Pancreas (tissue), 10 donors: Measurements from ENCODE around the gene PLXDC2. TPM values are rescaled to one million over a fixed set of nuclear protein-coding genes. Genes with fewer than 3 reads are reported as not detected.
A peak's percentile ranks its signal among the peaks of the same experiment; 100 is the strongest.
"Not testable (repeated sequence)": the region's sequence is repeated elsewhere in the genome, so short reads cannot be mapped to it uniquely, and the experiment has no call there.

Experiments used
- ATAC-seq, 4 donors: fragments of 200-7000 bp; cut with Tn5 transposase; one replicate each; pipeline versions ENCODE4 v1.8.0 to v1.9.1; 2020; ENCODE audit warnings: mild to moderate bottlenecking in 4 of 4, moderate library complexity in 4 of 4
- DNase-seq, 6 donors: peaks; one replicate each; pipeline ENCODE4 v3.0.0-alpha.2; 2020
- FAIRE-seq: peaks from 2 replicates; lab custom pipeline; 2012; peaks lifted over from hg19 to GRCh38; lab: Jason Lieb, UNC
- H3K27ac ChIP-seq, 4 donors: fragments of 200-600 bp; sonication (generic); 1 replicate in 3 of 4; 2 replicates in 1 of 4; pipeline versions ENCODE4 v1.5.0 to v1.8.0; 2020
- H3K27me3 ChIP-seq, 4 donors: fragments of 200-600 bp; one replicate each; pipeline ENCODE4 v1.8.0; 2021
- H3K36me3 ChIP-seq, 3 donors: fragments of 200-600 bp; sonication (generic) in 1 of 3; one replicate each; pipeline versions ENCODE4 v1.5.0 to v1.8.0; 2020 to 2021
- H3K4me1 ChIP-seq, 3 donors: fragments of 200-600 bp; one replicate each; pipeline ENCODE4 v1.8.0; 2021
- H3K4me3 ChIP-seq, 4 donors: fragments of 200-600 bp; sonication (generic) in 2 of 4; one replicate each; pipeline versions ENCODE4 v1.5.0 to v1.8.0; 2020 to 2021
- H3K9me3 ChIP-seq, 4 donors: fragments of 200-600 bp; one replicate each; pipeline ENCODE4 v1.8.0; 2021
- WGBS, 2 donors: extraction: QIAGEN DNeasy Blood & Tissue Kit; methylation state at CpG; one replicate each; pipeline ENCODE4 v1.1.7; 2013; 5-methylcytosine and 5-hydroxymethylcytosine counted together
- intact Hi-C, 3 donors: fragments of 100-400 bp; cut with DNase I; formaldehyde crosslinking; loops; one replicate each; pipeline versions ENCODE4 v1.11.1 to v1.14.2; 2022
- polyA plus RNA-seq, 2 donors: library from polyadenylated mRNA; stranded (reverse); fragments of 200-250 nt; gene quantifications; one replicate each; pipeline ENCODE4 v1.2.3, GENCODE V29; 2013
- total RNA-seq, 6 donors: library from RNA; stranded (reverse); fragmentation: NEBNext Ultra II Directional in 4 of 6; extraction: Animal tissue kit (Norgen Biotek cat#: 25700) in 4 of 6; gene quantifications; one replicate each; pipeline versions ENCODE4 v1.2.1 to v1.2.4, GENCODE V29; 2021 to 2023
- TF ChIP-seq, protein P1 (sequence below), 4 donors: fragments of 200-600 bp; sonication (generic) in 3 of 4; IDR thresholded peaks; one replicate each; pipeline versions ENCODE4 v1.5.0 to v1.8.0; 2021; ENCODE audit warnings: antibody characterized with exemption in 4 of 4
- donor health status: healthy with polysubstance abuse.
- donor health status: DM: no; HTN: no; CAD: no; lungs with moderate emphysema.
- donor health status: DM: no; HTN: no; CAD: no.
- donor health status: control.
- donor health status: control.
- donor health status: Bipolar disorder and iron deficiency.
- donor health status: DM: yes; HTN: yes; CAD: no.
- donor health status: DM: no; HTN: no; CAD: no.
- donor health status: DM: no; HTN: no; CAD: no.
- donor health status: DM: yes; HTN: yes; CAD: no.

PLXDC2 gene
- total RNA-seq: 10 to 100 TPM in 2 of 6 donors, 1 to 10 TPM in 4; 2.0 to 48.5 (median 6.8) TPM
- 1 to 10 TPM; 1.5 TPM for polyA plus RNA-seq

DNA sequence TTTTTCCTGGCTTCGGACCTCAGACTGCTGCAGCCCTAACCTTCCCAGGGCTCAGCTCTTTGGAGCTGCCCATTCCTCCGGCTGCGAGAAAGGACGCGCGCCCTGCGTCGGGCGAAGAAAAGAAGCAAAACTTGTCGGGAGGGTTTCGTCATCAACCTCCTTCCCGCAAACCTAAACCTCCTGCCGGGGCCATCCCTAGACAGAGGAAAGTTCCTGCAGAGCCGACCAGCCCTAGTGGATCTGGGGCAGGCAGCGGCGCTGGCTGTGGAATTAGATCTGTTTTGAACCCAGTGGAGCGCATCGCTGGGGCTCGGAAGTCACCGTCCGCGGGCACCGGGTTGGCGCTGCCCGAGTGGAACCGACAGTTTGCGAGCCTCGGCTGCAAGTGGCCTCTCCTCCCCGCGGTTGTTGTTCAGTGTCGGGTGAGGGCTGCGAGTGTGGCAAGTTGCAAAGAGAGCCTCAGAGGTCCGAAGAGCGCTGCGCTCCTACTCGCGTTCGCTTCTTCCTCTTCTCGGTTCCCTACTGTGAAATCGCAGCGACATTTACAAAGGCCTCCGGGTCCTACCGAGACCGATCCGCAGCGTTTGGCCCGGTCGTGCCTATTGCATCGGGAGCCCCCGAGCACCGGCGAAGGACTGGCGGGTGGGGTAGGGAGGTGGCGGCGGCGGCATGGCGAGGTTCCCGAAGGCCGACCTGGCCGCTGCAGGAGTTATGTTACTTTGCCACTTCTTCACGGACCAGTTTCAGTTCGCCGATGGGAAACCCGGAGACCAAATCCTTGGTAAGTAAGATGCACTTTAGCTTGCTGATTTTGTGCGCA, at the start of gene PLXDC2:
Gene PLXDC2 (plus strand): TSS at position 22 of the 820 bp plus-strand sequence.
- peak within 1 kb of the TSS; percentile 49 to 61 (median 56) for H3K4me3 ChIP-seq
- H3K27ac ChIP-seq: peak within 1 kb of the TSS in 3 of 4 donors; percentile 49 to 73 (median 71)
- H3K9me3 ChIP-seq: no peaks in the 10 kb centered on the region
- H3K36me3 ChIP-seq: no peaks in the 10 kb centered on the region
- peaks cover 0 to 3% (median 0%) of the 10 kb centered on the region in 4 donors for H3K27me3 ChIP-seq
- H3K4me1 ChIP-seq: peaks cover 0 to 5% (median 0%) of the 10 kb centered on the region in 3 donors
- intact Hi-C loops: no loop called here
- peak in 5 of 6 donors; percentile 18 to 74 (median 37) for DNase-seq
- FAIRE-seq: no peak
- TF ChIP-seq, protein P1, sequence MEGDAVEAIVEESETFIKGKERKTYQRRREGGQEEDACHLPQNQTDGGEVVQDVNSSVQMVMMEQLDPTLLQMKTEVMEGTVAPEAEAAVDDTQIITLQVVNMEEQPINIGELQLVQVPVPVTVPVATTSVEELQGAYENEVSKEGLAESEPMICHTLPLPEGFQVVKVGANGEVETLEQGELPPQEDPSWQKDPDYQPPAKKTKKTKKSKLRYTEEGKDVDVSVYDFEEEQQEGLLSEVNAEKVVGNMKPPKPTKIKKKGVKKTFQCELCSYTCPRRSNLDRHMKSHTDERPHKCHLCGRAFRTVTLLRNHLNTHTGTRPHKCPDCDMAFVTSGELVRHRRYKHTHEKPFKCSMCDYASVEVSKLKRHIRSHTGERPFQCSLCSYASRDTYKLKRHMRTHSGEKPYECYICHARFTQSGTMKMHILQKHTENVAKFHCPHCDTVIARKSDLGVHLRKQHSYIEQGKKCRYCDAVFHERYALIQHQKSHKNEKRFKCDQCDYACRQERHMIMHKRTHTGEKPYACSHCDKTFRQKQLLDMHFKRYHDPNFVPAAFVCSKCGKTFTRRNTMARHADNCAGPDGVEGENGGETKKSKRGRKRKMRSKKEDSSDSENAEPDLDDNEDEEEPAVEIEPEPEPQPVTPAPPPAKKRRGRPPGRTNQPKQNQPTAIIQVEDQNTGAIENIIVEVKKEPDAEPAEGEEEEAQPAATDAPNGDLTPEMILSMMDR (IDR thresholded peaks at IDR 0.05): no peak
- WGBS, 2 donors: 0% methylated on average over 64 to 65 of the region's 65 CpGs
- peak; percentile 23 to 52 (median 49) for ATAC-seq

DNA sequence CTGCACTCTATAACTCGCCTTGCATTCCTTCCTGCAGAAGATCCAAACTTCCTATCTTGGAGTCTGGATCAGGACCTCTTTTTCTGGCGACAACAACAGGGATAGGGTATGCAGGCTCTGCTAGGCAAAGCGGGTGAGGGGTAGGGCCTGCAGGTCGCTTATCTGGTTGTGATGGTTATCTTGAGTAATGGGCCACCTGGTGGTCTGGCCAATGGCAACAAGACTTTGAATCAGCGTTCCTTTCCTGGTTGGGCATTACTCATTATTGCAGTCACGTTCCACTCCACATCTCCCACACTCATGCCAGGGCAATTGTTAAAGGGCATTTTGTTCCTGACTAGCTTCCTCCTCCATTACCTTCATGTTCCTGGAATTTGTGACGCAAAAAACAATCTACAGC, 48.4 kb upstream of the PLXDC2 start:
- FAIRE-seq: no peak
- no peaks in the 10 kb centered on the region for H3K36me3 ChIP-seq
- no peak for ATAC-seq
- TF ChIP-seq, protein P1 (IDR thresholded peaks at IDR 0.05): no peak
- no peak overlapping the region for H3K27ac ChIP-seq
- H3K4me3 ChIP-seq: no peak overlapping the region
- no peaks in the 10 kb centered on the region for H3K4me1 ChIP-seq
- intact Hi-C loops: no loop called here
- 25 to 29% methylated on average over 7 of the region's 7 CpGs for WGBS, 2 donors
- DNase-seq: no peak
- H3K9me3 ChIP-seq: no peaks in the 10 kb centered on the region
- H3K27me3 ChIP-seq: peaks cover 0 to 5% (median 0%) of the 10 kb centered on the region in 4 donors

DNA sequence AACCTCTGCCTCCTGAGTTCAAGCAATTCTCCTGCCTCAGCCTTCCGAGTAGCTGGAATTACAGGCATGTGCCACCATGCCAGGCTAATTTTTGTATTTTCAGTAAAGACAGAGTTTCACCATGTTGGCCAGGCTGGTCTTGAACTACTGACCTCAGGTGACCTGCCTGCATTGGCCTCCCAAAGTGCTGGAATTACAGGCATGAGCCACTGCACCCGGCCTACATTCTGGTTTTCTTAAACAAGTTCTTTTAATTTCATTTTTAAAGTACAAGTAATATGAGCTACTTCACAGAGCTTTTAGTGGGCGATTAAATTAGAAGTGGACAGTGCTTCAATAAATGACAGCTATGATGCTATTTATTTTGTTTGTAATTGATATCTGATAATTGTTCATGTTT, 46.4 kb upstream of the PLXDC2 start:
- DNase-seq, H3K4me1 ChIP-seq, H3K4me3 ChIP-seq, FAIRE-seq, H3K9me3 ChIP-seq, ATAC-seq, H3K36me3 ChIP-seq, H3K27me3 ChIP-seq, intact Hi-C loops, H3K27ac ChIP-seq: not testable (repeated sequence)
- WGBS, 2 donors: 62 to 73% methylated on average over 3 of the region's 3 CpGs

DNA sequence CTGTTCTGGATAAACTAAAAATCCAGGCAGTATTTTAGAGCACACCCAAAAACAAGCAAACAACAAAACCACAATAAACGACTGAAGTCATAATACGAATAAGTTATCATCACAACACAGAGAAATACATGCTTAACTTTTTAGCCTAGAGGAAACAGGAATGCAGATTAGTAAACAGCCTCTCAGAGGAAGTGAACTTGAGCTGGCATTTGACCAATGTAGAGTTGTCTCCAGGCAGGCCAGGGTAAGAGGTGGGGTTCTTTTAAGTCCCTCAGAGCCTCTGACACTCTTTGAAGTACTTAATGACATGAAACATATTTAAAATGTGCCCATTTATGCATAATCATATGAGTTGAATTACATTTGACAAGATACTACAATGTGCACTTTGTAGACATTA, 43.3 kb upstream of the PLXDC2 start:
- DNase-seq (no peak), ATAC-seq (no peak), FAIRE-seq (no peak)
- 51 to 70% methylated on average over 2 of the region's 2 CpGs for WGBS, 2 donors
- TF ChIP-seq, protein P1 (IDR thresholded peaks at IDR 0.05): no peak
- Histone ChIP-seq H3K9me3 (no peaks in the 10 kb centered on the region), H3K27me3 (peaks cover 0 to 5% (median 0%) of the 10 kb centered on the region in 4 donors), H3K4me1 (no peaks in the 10 kb centered on the region), H3K36me3 (no peaks in the 10 kb centered on the region), H3K27ac (no peak overlapping the region), H3K4me3 (no peak overlapping the region)
- intact Hi-C loops: no loop called here

GRCh38 chr10:19775296-19775695, 40.9 kb upstream of the PLXDC2 start:
- no peaks in the 10 kb centered on the region for H3K4me1 ChIP-seq
- peak in 1 of 4 donors; percentile 42 for ATAC-seq
- no peak overlapping the region for H3K27ac ChIP-seq
- TF ChIP-seq, protein P1 (IDR thresholded peaks at IDR 0.05): no peak
- H3K9me3 ChIP-seq: no peaks in the 10 kb centered on the region
- no peak for FAIRE-seq
- DNase-seq: no peak
- no peak overlapping the region for H3K4me3 ChIP-seq
- peaks cover 0 to 5% (median 0%) of the 10 kb centered on the region in 4 donors for H3K27me3 ChIP-seq
- intact Hi-C loops: no loop called here
- H3K36me3 ChIP-seq: no peaks in the 10 kb centered on the region
- 40 to 41% methylated on average over 2 of the region's 2 CpGs for WGBS, 2 donors
